WI38 (cell line): ENCODE results near the gene IGBP1.

Experiments used
- H3K4me3 ChIP-seq: 2 replicates; pipeline ENCODE4 v1.5.1; 2011; ENCODE audit warnings: low read depth, mild to moderate bottlenecking, control low read depth, low read length
- CTCF ChIP-seq: IDR thresholded peaks from 2 replicates; pipeline ENCODE4 v1.5.1; 2012; ENCODE audit warnings: low read depth, mild to moderate bottlenecking, control low read depth, low read length

IGBP1 gene

GRCh38 chrX:70132224-70132623 lies 1.0 kb upstream of the IGBP1 start:
- TF ChIP-seq CTCF: no peak
- no peak overlapping the region for H3K4me3 ChIP-seq

GRCh38 chrX:70132877-70133302 lies 357 bp upstream of the IGBP1 start:
- peak overlapping the region; percentile 75 for H3K4me3 ChIP-seq
- TF ChIP-seq CTCF: no peak

GRCh38 chrX:70134116-70134477 lies 850 bp downstream of the IGBP1 start:
- no peak for TF ChIP-seq CTCF

GRCh38 chrX:70138622-70139021 lies 5.4 kb downstream of the IGBP1 start:
- H3K4me3 ChIP-seq: no peak overlapping the region
- no peak for TF ChIP-seq CTCF

More at GRCh38 chrX:70134116-70134477, 850 bp downstream of the IGBP1 start:
- H3K4me3 ChIP-seq: peak overlapping the region; percentile 75

GRCh38 chrX:70139736-70140135 lies 6.5 kb downstream of the IGBP1 start:
- TF ChIP-seq CTCF: no peak

GRCh38 chrX:70141373-70141772 lies 8.1 kb downstream of the IGBP1 start:
- TF ChIP-seq CTCF: no peak
- no peak overlapping the region for H3K4me3 ChIP-seq

More at GRCh38 chrX:70139736-70140135, 6.5 kb downstream of the IGBP1 start:
- H3K4me3 ChIP-seq: no peak overlapping the region

GRCh38 chrX:70166601-70167590 lies 33.6 kb downstream of the IGBP1 start:
- TF ChIP-seq CTCF: no peak

More at GRCh38 chrX:70166601-70167590, 33.6 kb downstream of the IGBP1 start:
- no peak overlapping the region for H3K4me3 ChIP-seq
